Limb (tissue), 2 donors: ENCODE data around the gene KRTAP2-2.
"Not testable (repeated sequence)": the region's sequence is repeated elsewhere in the genome, so short reads cannot be mapped to it uniquely, and the experiment has no call there.

Source experiments
- DNase-seq, 2 donors: peaks; one replicate each; pipeline ENCODE4 v3.0.0-alpha.2; 2016; ENCODE audit errors: extremely low spot score in 2 of 2

Gene KRTAP2-2

DNA sequence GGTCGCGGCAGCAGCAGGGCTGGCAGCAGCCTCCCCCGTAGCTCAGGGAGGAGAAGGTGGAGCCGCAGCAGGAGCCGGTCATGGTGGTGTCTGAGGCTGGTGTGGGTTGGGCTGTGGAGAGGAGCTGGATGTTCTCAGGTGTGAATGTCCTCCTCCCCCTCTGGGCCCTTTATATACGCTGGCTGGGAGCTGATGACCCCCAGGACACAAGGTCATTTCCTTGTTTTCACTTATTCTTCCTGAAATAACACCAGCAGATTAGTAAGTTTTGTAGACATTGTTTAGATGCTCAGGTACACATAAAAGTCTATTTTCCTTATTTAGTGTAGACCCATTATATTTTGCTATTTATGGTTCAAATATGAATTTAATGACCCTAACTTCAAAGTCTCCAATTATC lies at the start of gene KRTAP2-2:
Gene KRTAP2-2 (minus strand): TSS at position 101 of the 400 bp plus-strand sequence. CDS start 19 bp downstream, at position 82.
- DNase-seq, result not testable (repeated sequence)

GRCh38 chr17:41104386-41105038 lies 49.5 kb upstream of the KRTAP2-2 start:
- not testable (repeated sequence) for DNase-seq

GRCh38 chr17:41103896-41104295 lies 48.9 kb upstream of the KRTAP2-2 start:
- DNase-seq, result no peak

- DNase-seq, result no peak
Measured at GRCh38 chr17:41101586-41102259, 46.7 kb upstream of the KRTAP2-2 start, which contains the start of gene KRTAP4-16. TSS of gene KRTAP4-16 (minus strand) at chr17:41102209. CDS start at chr17:41102209, 0 bp downstream.

DNA sequence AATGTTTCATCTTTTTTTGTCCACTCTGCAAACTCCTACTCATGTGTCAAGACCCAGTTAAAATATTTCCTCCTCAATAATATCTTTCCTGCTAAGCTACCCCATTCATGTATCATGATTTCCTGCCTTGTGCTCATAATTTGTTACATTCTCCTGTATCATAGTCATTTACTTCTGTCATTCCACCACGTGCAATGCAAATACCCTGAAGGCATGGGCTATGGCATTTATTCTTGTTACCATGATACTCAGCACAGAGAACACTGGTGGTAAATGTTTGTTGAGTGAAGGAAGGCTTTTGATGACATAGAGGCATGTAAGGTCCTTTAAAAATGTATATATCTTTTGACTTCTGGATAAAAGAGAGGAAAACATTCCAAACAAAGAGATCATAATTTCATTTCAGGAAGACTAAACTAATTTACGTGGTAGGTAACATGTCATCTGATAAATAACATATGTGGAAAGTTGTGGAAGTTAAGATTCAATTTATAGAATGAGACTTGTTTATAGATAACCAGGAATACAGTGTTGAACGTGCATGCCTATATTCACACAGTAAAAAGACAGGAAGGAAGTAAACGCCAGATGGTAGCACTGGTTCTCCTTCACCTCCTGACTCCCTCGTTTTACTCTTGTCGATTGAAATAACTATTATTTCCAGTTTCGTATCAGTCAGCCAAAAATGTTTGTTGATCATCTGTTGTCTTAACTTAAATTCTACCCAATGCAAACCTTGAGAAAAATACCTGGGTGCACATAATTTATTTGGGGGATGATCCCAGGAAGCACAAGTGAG lies 44.9 kb upstream of the KRTAP2-2 start:
- DNase-seq, result not testable (repeated sequence)

GRCh38 chr17:41098481-41098880 lies 43.5 kb upstream of the KRTAP2-2 start:
- DNase-seq, result no peak

DNA sequence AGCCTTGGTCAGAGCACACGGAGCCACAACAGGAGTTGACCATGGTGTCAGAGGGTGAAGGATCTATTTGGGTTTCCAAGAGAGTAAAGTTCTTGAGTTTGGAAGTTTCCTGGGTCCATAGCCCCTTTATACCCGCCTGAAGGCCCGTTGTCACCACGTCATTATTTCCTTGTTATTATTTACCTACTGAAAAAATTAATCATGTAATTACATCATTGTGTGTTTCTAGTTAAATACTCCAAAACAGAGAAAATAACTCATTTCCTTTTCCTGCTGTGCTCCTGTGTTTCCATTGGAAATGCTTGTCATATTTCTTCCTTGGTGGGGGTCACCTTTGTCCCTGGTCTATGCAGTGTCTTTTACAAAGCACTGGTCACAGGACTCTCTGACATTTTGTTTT lies 43.0 kb upstream of the KRTAP2-2 start, which contains the start of gene KRTAP4-8:
Gene KRTAP4-8 (minus strand): TSS at position 101 of the 400 bp plus-strand sequence. CDS start 58 bp downstream, at position 43.
- DNase-seq, result no peak

DNA sequence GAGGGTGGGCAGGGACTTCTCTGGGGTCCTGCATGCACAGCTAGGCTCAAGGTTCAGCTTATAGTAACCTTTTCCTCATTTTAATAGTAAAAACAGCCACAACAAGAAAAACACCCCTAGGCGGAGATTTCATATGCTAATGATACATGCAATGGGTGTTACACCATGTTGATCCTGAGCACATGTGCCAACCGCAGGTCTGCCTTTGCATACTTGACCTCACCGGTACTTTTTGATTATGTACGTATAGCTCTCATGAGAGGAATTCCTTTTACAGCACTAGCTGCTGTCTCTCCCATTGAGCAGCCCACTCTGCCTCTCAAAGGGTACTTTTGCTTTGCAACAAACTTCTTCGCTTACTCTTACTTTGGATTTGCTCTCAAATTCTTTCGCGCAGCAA lies 41.0 kb upstream of the KRTAP2-2 start:
- no peak for DNase-seq

GRCh38 chr17:41088760-41089352 lies 33.8 kb upstream of the KRTAP2-2 start:
- DNase-seq, result not testable (repeated sequence)

DNA sequence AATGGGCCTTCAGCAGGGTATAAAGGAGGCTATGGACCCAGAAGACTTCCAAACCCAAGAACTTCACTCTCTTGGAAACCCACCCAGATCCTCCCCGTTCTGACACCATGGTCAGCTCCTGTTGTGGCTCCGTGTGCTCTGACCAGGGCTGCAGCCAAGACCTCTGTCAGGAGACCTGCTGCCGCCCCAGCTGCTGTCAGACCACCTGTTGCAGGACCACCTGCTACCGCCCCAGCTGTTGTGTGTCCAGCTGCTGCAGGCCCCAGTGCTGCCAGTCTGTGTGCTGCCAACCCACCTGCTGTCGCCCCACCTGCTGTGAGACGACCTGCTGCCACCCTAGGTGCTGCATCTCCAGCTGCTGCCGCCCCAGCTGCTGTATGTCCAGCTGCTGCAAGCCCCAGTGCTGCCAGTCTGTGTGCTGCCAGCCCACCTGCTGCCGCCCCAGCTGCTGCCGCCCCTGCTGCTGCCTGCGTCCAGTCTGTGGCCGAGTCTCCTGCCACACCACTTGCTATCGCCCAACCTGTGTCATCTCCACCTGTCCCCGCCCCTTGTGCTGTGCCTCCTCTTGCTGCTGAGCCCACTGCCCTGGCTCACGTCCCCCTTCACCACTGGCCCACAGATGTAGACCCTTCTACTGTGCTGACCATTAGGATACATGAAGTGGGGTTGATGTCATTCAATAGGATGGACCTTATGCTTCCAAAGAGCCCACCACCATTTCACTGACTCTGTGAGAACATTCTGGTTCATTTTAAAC lies 29.2 kb upstream of the KRTAP2-2 start, which contains the start of gene KRTAP4-7:
Gene KRTAP4-7 (plus strand): TSS at position 51 of the 757 bp plus-strand sequence. CDS start 57 bp downstream, at position 108.
- not testable (repeated sequence) for DNase-seq

DNA sequence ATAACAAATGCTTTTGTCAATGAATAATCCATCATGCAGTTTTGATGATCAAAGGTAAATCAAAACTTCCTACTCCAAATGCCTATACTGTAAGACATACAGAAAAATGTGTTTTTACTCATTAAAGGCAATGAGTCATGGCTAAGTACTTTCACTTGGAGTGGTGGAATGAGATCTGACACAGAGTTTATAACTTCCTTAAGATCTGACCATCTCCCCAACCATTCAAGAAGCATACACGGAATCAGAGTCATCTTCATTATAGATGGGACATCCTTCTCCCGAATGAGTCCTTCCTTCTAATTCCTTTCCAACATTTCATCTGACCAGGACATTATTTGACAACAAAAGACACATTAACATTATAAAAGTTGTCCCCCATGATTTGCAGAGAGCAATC lies 28.4 kb upstream of the KRTAP2-2 start:
- DNase-seq, result not testable (repeated sequence)

GRCh38 chr17:41082626-41083025 lies 27.6 kb upstream of the KRTAP2-2 start:
- no peak for DNase-seq

GRCh38 chr17:41076788-41077187 lies 21.8 kb upstream of the KRTAP2-2 start:
- no peak for DNase-seq

GRCh38 chr17:41073676-41074075 lies 18.6 kb upstream of the KRTAP2-2 start:
- no peak for DNase-seq

- DNase-seq, result peak in 1 of 2 donors; percentile 53
Measured at GRCh38 chr17:41071606-41072360, 16.8 kb upstream of the KRTAP2-2 start.

DNA sequence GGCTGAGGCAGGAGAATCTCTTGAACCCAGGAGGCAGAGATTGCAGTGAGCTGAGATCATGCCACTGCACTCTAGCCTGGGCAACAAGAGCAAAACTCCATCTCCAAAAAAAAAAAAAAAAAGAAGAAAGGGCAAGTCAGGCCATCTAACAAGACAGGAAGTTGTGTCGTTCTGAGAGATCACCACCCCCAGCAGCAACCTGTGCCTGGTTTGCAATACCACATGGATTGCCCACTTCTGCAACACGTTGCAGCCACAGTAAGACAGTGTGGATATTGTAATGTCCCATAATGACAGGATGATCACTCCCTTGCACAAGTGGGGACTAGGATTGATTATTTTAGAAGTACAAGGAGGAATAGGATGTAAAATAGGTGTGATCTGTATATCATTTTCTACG lies 14.0 kb upstream of the KRTAP2-2 start:
- no peak for DNase-seq

DNA sequence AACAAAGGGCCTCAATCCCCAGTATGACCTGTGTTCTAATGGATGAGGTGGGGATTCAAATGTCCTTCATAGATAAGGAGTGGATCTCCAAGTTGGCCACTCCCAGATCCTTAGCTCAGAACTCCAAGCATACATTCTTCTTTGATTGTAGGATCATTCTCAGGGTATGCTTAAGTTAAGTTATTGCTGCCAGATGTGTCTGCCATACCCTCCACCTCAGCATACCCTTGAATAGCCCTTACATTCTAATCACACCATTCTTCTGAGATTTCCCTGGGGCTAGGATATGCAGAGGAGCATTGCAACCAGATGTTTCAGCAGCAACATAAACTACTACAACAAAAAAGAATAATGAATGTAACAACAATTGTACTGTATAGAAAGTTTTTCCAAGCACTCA lies 12.3 kb upstream of the KRTAP2-2 start:
- DNase-seq, result no peak

DNA sequence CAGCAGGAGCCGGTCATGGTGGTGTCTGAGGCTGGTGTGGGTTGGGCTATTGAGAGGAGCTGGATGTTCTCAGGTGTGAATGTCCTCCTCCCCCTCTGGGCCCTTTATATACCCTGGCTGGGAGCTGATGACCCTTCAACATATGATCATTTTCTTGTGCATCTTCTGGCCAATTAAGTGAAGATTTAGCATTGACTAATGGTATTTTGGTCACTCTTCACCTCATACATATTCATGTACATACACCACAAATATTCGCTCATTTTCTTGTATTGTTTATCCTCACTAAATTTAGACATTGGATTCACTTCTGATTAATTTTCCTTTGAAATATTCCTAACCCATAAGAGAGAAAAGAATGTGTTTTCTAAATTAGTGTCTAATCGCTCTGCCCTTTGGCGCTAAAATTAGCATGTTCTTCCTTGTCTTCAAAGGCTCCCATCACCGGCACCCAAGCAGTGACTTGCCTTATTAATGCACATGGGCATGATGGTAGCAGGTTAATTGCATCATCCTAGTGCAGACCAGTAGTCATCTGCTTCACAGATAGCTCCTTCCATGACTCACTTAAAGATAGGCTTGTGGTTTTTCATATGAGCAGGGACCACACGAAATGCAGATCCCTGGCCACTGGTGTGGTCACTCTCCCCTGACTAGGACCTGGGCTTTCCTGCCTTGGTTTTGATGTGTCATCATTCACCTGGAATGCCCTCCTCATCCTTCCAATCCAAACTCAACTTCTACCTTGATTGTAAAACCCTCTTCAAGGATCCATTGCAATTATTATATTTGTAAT lies 11.0 kb upstream of the KRTAP2-2 start, which contains the start of gene KRTAP2-4:
Gene KRTAP2-4 (minus strand): TSS at position 51 of the 796 bp plus-strand sequence. CDS start 34 bp downstream, at position 17.
- DNase-seq, result no peak
